GM23338 (cell line): ENCODE results near the gene FBXW7. TPM values are rescaled to one million over a fixed set of nuclear protein-coding genes. Genes with fewer than 3 reads are reported as not detected.
A peak's percentile ranks its signal among the peaks of the same experiment; 100 is the strongest.

Experiments used
- ATAC-seq: fragments of 200-7000 bp; cut with Tn5 transposase; 3 replicates; pipeline ENCODE4 v1.9.1; 2020
- DNase-seq: peaks from one replicate; pipeline ENCODE4 v3.0.0-alpha.2; 2015; ENCODE audit warnings: low spot score
- H2AFZ ChIP-seq: fragments of 200-600 bp; sonication (generic); 2 replicates; pipeline ENCODE4 v1.8.0; 2016; ENCODE audit warnings: antibody characterized with exemption, mild to moderate bottlenecking, moderate library complexity
- H3F3A ChIP-seq: fragments of 200-600 bp; sonication (generic); replicated peaks from 2 replicates; pipeline ENCODE4 v1.8.0; 2017; ENCODE audit warnings: antibody characterized with exemption, mixed run types, low read depth
- H3K27ac ChIP-seq: fragments of 200-600 bp; sonication (generic); 2 replicates; pipeline ENCODE4 v1.6.1; 2016; ENCODE audit warnings: low read depth
- H3K27me3 ChIP-seq: fragments of 200-600 bp; sonication (generic); 2 replicates; pipeline ENCODE4 v1.8.0; 2016; ENCODE audit warnings: mild to moderate bottlenecking, mixed run types, moderate library complexity; ENCODE audit not compliant: insufficient read depth
- H3K36me3 ChIP-seq: fragments of 200-600 bp; sonication (generic); 2 replicates; pipeline ENCODE4 v1.8.0; 2016; ENCODE audit warnings: mild to moderate bottlenecking; ENCODE audit not compliant: insufficient read depth
- H3K4me1 ChIP-seq: fragments of 200-600 bp; sonication (generic); 2 replicates; pipeline ENCODE4 v1.8.0; 2016; ENCODE audit warnings: mild to moderate bottlenecking, moderate library complexity; ENCODE audit not compliant: insufficient read depth
- H3K4me2 ChIP-seq: fragments of 200-600 bp; sonication (generic); 2 replicates; pipeline ENCODE4 v1.7.1; 2017; ENCODE audit warnings: mixed run types
- H3K4me3 ChIP-seq: fragments of 200-600 bp; sonication (generic); 2 replicates; pipeline ENCODE4 v1.6.1; 2016; ENCODE audit warnings: mixed run types
- H3K79me2 ChIP-seq: fragments of 200-600 bp; sonication (generic); replicated peaks from 2 replicates; pipeline ENCODE4 v1.8.0; 2017; ENCODE audit warnings: mild to moderate bottlenecking; ENCODE audit not compliant: insufficient read depth
- H3K9me2 ChIP-seq: fragments of 200-600 bp; sonication (generic); 2 replicates; pipeline ENCODE4 v1.8.0; 2017; ENCODE audit not compliant: insufficient read depth
- H4K20me1 ChIP-seq: fragments of 200-600 bp; sonication (generic); replicated peaks from 2 replicates; pipeline ENCODE4 v1.8.0; 2017; ENCODE audit warnings: mild to moderate bottlenecking; ENCODE audit not compliant: insufficient read depth
- H3K27ac Mint-ChIP-seq: 2 replicates; pipeline ENCODE4 v1.8.0; 2020; ENCODE audit warnings: inconsistent platforms, mild to moderate bottlenecking, moderate library complexity, mixed read lengths
- H3K27me3 Mint-ChIP-seq: 3 replicates; pipeline ENCODE4 v1.8.0; 2022; ENCODE audit warnings: low read depth, mild to moderate bottlenecking, moderate library complexity, mixed read lengths, inconsistent platforms; ENCODE audit not compliant: insufficient read depth, poor library complexity
- H3K36me3 Mint-ChIP-seq: 3 replicates; pipeline ENCODE4 v1.8.0; 2021; ENCODE audit warnings: low read depth, mild to moderate bottlenecking, inconsistent platforms, moderate library complexity, mixed read lengths
- H3K4me1 Mint-ChIP-seq: 3 replicates; pipeline ENCODE4 v1.8.0; 2020; ENCODE audit warnings: mild to moderate bottlenecking, inconsistent platforms, mixed read lengths
- H3K4me3 Mint-ChIP-seq: 3 replicates; pipeline ENCODE4 v1.8.0; 2021; ENCODE audit warnings: moderate library complexity, mild to moderate bottlenecking, inconsistent platforms, mixed read lengths
- H3K9me3 Mint-ChIP-seq: 3 replicates; pipeline ENCODE4 v1.8.0; 2020; ENCODE audit warnings: moderate library complexity, mild to moderate bottlenecking, inconsistent platforms, mixed read lengths
- CREB1 ChIP-seq: fragments of 250-450 bp; sonication (Bioruptor Pico); IDR thresholded peaks from 2 replicates; pipeline ENCODE4 v1.5.0; 2020; ENCODE audit warnings: low read depth, mild to moderate bottlenecking, moderate library complexity
- EZH2phosphoT487 ChIP-seq: fragments of 200-600 bp; sonication (generic); IDR thresholded peaks from one replicate; pipeline ENCODE4 v1.8.1; 2018; ENCODE audit warnings: antibody characterized with exemption; ENCODE audit not compliant: unreplicated experiment
- JUNB ChIP-seq: IDR thresholded peaks from one replicate; pipeline ENCODE4 v1.6.1; 2016; ENCODE audit warnings: antibody characterized with exemption; ENCODE audit not compliant: unreplicated experiment
- POLR2AphosphoS5 ChIP-seq: IDR thresholded peaks from 2 replicates; pipeline ENCODE4 v1.6.1; 2016; ENCODE audit warnings: antibody characterized with exemption, low read depth
- REST ChIP-seq: IDR thresholded peaks from one replicate; pipeline ENCODE4 v1.6.1; 2018; ENCODE audit warnings: antibody characterized with exemption; ENCODE audit not compliant: unreplicated experiment
- STAT1 ChIP-seq: IDR thresholded peaks from one replicate; pipeline ENCODE4 v1.6.1; 2016; ENCODE audit warnings: antibody characterized with exemption; ENCODE audit not compliant: unreplicated experiment
- ZNF331 ChIP-seq: fragments of 250-450 bp; sonication (Bioruptor Pico); IDR thresholded peaks from 2 replicates; pipeline ENCODE4 v1.5.0; 2020; ENCODE audit warnings: low read depth, mild to moderate bottlenecking, moderate library complexity
- polyA plus RNA-seq: library from polyadenylated mRNA; unstranded; fragments of >200 nt; fragmentation: Nextera tagmentation; extraction: Ambion mirVana; gene quantifications from 2 replicates; pipeline ENCODE4 v1.2.1, GENCODE V29; 2016
- total RNA-seq: library from RNA; depleted of rRNA; stranded (reverse); fragments of >200 nt; shearing (Covaris generic); gene quantifications from 2 replicates; pipeline ENCODE4 v1.2.3, GENCODE V29; 2014
- TF ChIP-seq, protein P1 (sequence below), 2 experiments: fragments of 200-600 bp in 1 of 2; sonication (generic) in 1 of 2; conservative IDR thresholded peaks; 2 replicates each; pipeline versions ENCODE4 v1.5.1 to v1.6.1; 2016 to 2017; ENCODE audit warnings: antibody characterized with exemption in 2 of 2, low read depth in 2 of 2, mild to moderate bottlenecking in 2 of 2, moderate library complexity in 1 of 2
- TF ChIP-seq, protein P2 (sequence below): fragments of 250-450 bp; sonication (Bioruptor Pico); IDR thresholded peaks from 2 replicates; pipeline ENCODE4 v1.5.0; 2020; ENCODE audit warnings: mild to moderate bottlenecking, moderate library complexity
- TF ChIP-seq, protein P3 (sequence below): IDR thresholded peaks from 2 replicates; pipeline ENCODE4 v1.6.1; 2016; ENCODE audit warnings: antibody characterized with exemption

FBXW7 gene
- total and polyA plus RNA-seq, 2 experiments from 2014 or later: 25.8 to 34.7 TPM

DNA sequence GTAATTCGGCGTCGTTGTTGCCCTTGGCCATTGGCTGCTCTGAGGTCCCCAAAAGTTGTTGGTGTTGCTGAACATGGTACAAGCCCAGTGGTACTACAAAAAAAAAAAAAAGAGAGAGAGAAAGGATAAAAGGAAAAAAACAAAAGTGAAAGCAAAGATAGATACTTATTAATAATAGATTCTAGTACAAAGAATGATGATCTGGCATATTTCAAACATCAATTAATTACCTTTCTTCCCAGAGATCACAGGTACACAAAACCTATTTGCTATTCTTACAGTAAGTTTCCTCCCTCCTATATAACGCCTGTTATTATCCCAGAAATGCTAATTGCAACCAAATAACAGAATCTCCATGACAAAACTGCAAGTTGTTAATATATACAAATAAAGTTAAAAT lies 188.9 kb downstream of the FBXW7 start:
- no peaks in the 10 kb centered on the region for H4K20me1 ChIP-seq
- Mint-ChIP-seq H3K27me3 (no peaks in the 10 kb centered on the region), H3K4me1 (peaks cover 8% of the 10 kb centered on the region; the same call in 2 of the 3 replicates), H3K4me3 (no peak overlapping the region), H3K27ac (0 out of 2 replicates have a peak overlapping the region, but pooled peaks have one; percentile 3), H3K36me3 (peaks cover 5% of the 10 kb centered on the region; the same call in 1 of the 3 replicates), H3K9me3 (no peaks in the 10 kb centered on the region; the same call in 2 of the 3 replicates)
- H3K27ac ChIP-seq: no peak overlapping the region
- H3K4me3 ChIP-seq: no peak overlapping the region
- DNase-seq: no peak
- ATAC-seq: no peak
- H3K27me3 ChIP-seq: no peaks in the 10 kb centered on the region
- H3F3A ChIP-seq: no peaks in the 10 kb centered on the region
- H3K36me3 ChIP-seq: no peaks in the 10 kb centered on the region
- H2AFZ ChIP-seq: no peak overlapping the region
- 0 out of 2 replicates have a peak, but pooled peaks cover 7% of the 10 kb centered on the region for H3K4me1 ChIP-seq
- H3K4me2 ChIP-seq: no peak overlapping the region
- 0 out of 2 replicates have a peak, but pooled peaks cover 5% of the 10 kb centered on the region for H3K9me2 ChIP-seq
- TF ChIP-seq STAT1: no peak
- TF ChIP-seq JUNB: no peak
- TF ChIP-seq CREB1 (CRISPR knock-in tag): no peak
- TF ChIP-seq REST: no peak
- TF ChIP-seq, protein P1, sequence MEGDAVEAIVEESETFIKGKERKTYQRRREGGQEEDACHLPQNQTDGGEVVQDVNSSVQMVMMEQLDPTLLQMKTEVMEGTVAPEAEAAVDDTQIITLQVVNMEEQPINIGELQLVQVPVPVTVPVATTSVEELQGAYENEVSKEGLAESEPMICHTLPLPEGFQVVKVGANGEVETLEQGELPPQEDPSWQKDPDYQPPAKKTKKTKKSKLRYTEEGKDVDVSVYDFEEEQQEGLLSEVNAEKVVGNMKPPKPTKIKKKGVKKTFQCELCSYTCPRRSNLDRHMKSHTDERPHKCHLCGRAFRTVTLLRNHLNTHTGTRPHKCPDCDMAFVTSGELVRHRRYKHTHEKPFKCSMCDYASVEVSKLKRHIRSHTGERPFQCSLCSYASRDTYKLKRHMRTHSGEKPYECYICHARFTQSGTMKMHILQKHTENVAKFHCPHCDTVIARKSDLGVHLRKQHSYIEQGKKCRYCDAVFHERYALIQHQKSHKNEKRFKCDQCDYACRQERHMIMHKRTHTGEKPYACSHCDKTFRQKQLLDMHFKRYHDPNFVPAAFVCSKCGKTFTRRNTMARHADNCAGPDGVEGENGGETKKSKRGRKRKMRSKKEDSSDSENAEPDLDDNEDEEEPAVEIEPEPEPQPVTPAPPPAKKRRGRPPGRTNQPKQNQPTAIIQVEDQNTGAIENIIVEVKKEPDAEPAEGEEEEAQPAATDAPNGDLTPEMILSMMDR (conservative IDR thresholded peaks at IDR 0.05; ENCODE audit: low read depth in 2 of 2): no peak
- no peak for TF ChIP-seq POLR2AphosphoS5
- TF ChIP-seq EZH2phosphoT487: no peak
- TF ChIP-seq ZNF331 (CRISPR knock-in tag): no peak
- TF ChIP-seq, protein P2, sequence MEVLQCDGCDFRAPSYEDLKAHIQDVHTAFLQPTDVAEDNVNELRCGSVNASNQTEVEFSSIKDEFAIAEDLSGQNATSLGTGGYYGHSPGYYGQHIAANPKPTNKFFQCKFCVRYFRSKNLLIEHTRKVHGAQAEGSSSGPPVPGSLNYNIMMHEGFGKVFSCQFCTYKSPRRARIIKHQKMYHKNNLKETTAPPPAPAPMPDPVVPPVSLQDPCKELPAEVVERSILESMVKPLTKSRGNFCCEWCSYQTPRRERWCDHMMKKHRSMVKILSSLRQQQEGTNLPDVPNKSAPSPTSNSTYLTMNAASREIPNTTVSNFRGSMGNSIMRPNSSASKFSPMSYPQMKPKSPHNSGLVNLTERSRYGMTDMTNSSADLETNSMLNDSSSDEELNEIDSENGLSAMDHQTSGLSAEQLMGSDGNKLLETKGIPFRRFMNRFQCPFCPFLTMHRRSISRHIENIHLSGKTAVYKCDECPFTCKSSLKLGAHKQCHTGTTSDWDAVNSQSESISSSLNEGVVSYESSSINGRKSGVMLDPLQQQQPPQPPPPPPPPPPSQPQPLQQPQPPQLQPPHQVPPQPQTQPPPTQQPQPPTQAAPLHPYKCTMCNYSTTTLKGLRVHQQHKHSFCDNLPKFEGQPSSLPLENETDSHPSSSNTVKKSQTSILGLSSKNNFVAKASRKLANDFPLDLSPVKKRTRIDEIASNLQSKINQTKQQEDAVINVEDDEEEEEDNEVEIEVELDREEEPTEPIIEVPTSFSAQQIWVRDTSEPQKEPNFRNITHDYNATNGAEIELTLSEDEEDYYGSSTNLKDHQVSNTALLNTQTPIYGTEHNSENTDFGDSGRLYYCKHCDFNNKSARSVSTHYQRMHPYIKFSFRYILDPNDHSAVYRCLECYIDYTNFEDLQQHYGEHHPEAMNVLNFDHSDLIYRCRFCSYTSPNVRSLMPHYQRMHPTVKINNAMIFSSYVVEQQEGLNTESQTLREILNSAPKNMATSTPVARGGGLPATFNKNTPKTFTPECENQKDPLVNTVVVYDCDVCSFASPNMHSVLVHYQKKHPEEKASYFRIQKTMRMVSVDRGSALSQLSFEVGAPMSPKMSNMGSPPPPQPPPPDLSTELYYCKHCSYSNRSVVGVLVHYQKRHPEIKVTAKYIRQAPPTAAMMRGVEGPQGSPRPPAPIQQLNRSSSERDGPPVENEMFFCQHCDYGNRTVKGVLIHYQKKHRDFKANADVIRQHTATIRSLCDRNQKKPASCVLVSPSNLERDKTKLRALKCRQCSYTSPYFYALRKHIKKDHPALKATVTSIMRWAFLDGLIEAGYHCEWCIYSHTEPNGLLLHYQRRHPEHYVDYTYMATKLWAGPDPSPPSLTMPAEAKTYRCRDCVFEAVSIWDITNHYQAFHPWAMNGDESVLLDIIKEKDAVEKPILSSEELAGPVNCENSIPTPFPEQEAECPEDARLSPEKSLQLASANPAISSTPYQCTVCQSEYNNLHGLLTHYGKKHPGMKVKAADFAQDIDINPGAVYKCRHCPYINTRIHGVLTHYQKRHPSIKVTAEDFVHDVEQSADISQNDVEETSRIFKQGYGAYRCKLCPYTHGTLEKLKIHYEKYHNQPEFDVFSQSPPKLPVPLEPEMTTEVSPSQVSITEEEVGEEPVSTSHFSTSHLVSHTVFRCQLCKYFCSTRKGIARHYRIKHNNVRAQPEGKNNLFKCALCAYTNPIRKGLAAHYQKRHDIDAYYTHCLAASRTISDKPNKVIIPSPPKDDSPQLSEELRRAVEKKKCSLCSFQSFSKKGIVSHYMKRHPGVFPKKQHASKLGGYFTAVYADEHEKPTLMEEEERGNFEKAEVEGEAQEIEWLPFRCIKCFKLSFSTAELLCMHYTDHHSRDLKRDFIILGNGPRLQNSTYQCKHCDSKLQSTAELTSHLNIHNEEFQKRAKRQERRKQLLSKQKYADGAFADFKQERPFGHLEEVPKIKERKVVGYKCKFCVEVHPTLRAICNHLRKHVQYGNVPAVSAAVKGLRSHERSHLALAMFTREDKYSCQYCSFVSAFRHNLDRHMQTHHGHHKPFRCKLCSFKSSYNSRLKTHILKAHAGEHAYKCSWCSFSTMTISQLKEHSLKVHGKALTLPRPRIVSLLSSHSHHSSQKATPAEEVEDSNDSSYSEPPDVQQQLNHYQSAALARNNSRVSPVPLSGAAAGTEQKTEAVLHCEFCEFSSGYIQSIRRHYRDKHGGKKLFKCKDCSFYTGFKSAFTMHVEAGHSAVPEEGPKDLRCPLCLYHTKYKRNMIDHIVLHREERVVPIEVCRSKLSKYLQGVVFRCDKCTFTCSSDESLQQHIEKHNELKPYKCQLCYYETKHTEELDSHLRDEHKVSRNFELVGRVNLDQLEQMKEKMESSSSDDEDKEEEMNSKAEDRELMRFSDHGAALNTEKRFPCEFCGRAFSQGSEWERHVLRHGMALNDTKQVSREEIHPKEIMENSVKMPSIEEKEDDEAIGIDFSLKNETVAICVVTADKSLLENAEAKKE (CRISPR knock-in tag): no peak
- TF ChIP-seq, protein P3, sequence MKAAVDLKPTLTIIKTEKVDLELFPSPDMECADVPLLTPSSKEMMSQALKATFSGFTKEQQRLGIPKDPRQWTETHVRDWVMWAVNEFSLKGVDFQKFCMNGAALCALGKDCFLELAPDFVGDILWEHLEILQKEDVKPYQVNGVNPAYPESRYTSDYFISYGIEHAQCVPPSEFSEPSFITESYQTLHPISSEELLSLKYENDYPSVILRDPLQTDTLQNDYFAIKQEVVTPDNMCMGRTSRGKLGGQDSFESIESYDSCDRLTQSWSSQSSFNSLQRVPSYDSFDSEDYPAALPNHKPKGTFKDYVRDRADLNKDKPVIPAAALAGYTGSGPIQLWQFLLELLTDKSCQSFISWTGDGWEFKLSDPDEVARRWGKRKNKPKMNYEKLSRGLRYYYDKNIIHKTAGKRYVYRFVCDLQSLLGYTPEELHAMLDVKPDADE: no peak
- no peaks in the 10 kb centered on the region for H3K79me2 ChIP-seq
